HG03378 (cell line): ENCODE results near the gene TAOK1.

ENCODE experiments used
- ATAC-seq: cut with Tn5 transposase; IDR thresholded peaks from one replicate; pipeline ENCODE4 v1.9.1; 2021; ENCODE audit warnings: mild to moderate bottlenecking, moderate library complexity; ENCODE audit not compliant: unreplicated experiment

The TAOK1 gene

GRCh38 chr17:29568331-29569244 lies 178.4 kb downstream of the TAOK1 start, which contains the start of gene TP53I13:
Gene TP53I13 (plus strand): TSS chr17:29568701. CDS start chr17:29568759, 58 bp downstream.
- peak; percentile 22 for ATAC-seq

GRCh38 chr17:29569245-29569950 lies 179.2 kb downstream of the TAOK1 start:
- ATAC-seq: no peak

- ATAC-seq: no peak
Observed at GRCh38 chr17:29570521-29570920, 180.4 kb downstream of the TAOK1 start.

- no peak for ATAC-seq
Observed at GRCh38 chr17:29571486-29571882, 181.3 kb downstream of the TAOK1 start.

GRCh38 chr17:29571883-29572681 lies 181.9 kb downstream of the TAOK1 start:
- no peak for ATAC-seq

- no peak for ATAC-seq
Observed at GRCh38 chr17:29572691-29573557, 182.8 kb downstream of the TAOK1 start.

- no peak for ATAC-seq
Observed at GRCh38 chr17:29573558-29573869, 183.4 kb downstream of the TAOK1 start.

- no peak for ATAC-seq
Observed at GRCh38 chr17:29573871-29574731, 183.9 kb downstream of the TAOK1 start.

GRCh38 chr17:29574732-29575510 lies 184.8 kb downstream of the TAOK1 start:
- ATAC-seq: no peak

- ATAC-seq: no peak
Observed at GRCh38 chr17:29575511-29576213, 185.5 kb downstream of the TAOK1 start.

GRCh38 chr17:29576214-29577000 lies 186.2 kb downstream of the TAOK1 start:
- ATAC-seq: no peak

- ATAC-seq: no peak
Observed at GRCh38 chr17:29577001-29577370, 186.8 kb downstream of the TAOK1 start.

- no peak for ATAC-seq
Observed at GRCh38 chr17:29577385-29578211, 187.4 kb downstream of the TAOK1 start.

GRCh38 chr17:29578626-29579485 lies 188.7 kb downstream of the TAOK1 start:
- ATAC-seq: no peak
